DOHH2 (cell line): ENCODE data around the gene ETHE1.

Source experiments
- EZH2phosphoT487 ChIP-seq: fragments of 200-600 bp; sonication (generic); IDR thresholded peaks from 2 replicates; pipeline ENCODE4 v1.6.1; 2017; ENCODE audit warnings: borderline replicate concordance, mild to moderate bottlenecking, antibody characterized with exemption, low read length, moderate library complexity, mixed read lengths
- TF ChIP-seq, protein P1 (sequence below): fragments of 200-600 bp; sonication (generic); IDR thresholded peaks from one replicate; pipeline ENCODE4 v1.5.1; 2014; ENCODE audit warnings: antibody characterized with exemption, mild to moderate bottlenecking, low read depth, low read length; ENCODE audit not compliant: poor library complexity, severe bottlenecking

DNA sequence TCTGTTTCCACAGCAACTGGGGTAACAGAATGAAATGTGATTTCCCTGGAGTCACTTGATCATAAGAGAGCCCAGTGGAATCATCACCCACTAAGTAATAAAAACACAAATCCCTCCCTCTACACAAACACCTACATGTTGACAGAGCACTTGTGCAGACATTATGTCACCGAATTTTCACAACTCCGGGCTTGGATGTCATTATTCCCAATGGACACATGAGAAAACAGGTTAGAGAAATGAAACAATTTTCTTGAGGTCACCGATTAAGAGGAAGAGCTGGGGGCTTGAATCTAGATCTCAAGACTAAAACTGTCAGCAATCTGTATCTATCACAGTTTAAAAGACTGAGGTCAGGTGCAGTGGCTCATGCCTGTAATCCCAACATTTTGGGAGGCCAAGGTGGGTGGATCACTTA is 45.2 kb upstream of the ETHE1 start:
- TF ChIP-seq, protein P1, sequence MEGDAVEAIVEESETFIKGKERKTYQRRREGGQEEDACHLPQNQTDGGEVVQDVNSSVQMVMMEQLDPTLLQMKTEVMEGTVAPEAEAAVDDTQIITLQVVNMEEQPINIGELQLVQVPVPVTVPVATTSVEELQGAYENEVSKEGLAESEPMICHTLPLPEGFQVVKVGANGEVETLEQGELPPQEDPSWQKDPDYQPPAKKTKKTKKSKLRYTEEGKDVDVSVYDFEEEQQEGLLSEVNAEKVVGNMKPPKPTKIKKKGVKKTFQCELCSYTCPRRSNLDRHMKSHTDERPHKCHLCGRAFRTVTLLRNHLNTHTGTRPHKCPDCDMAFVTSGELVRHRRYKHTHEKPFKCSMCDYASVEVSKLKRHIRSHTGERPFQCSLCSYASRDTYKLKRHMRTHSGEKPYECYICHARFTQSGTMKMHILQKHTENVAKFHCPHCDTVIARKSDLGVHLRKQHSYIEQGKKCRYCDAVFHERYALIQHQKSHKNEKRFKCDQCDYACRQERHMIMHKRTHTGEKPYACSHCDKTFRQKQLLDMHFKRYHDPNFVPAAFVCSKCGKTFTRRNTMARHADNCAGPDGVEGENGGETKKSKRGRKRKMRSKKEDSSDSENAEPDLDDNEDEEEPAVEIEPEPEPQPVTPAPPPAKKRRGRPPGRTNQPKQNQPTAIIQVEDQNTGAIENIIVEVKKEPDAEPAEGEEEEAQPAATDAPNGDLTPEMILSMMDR, result no peak
- no peak for TF ChIP-seq EZH2phosphoT487
